ENCODE measurements around the gene TET2.

The TET2 gene

GRCh38 chr4:105140684-105141490, 5.8 kb upstream of the TET2 start:
- TF ChIP-seq, protein P1, sequence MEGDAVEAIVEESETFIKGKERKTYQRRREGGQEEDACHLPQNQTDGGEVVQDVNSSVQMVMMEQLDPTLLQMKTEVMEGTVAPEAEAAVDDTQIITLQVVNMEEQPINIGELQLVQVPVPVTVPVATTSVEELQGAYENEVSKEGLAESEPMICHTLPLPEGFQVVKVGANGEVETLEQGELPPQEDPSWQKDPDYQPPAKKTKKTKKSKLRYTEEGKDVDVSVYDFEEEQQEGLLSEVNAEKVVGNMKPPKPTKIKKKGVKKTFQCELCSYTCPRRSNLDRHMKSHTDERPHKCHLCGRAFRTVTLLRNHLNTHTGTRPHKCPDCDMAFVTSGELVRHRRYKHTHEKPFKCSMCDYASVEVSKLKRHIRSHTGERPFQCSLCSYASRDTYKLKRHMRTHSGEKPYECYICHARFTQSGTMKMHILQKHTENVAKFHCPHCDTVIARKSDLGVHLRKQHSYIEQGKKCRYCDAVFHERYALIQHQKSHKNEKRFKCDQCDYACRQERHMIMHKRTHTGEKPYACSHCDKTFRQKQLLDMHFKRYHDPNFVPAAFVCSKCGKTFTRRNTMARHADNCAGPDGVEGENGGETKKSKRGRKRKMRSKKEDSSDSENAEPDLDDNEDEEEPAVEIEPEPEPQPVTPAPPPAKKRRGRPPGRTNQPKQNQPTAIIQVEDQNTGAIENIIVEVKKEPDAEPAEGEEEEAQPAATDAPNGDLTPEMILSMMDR (conservative IDR thresholded peaks at IDR 0.05), result peak; percentile 83
- TF ChIP-seq ZFX (IDR thresholded peaks at IDR 0.05), result no peak
- no peak overlapping the region for H3K27ac ChIP-seq

GRCh38 chr4:105145156-105145902, 1.3 kb upstream of the TET2 start:
- no peak overlapping the region for H3K27ac ChIP-seq
- TF ChIP-seq, protein P1 (conservative IDR thresholded peaks at IDR 0.05), result no peak
- no peak for TF ChIP-seq ZFX (IDR thresholded peaks at IDR 0.05)

- TF ChIP-seq, protein P1 (conservative IDR thresholded peaks at IDR 0.05), result no peak
- no peak for TF ChIP-seq ZFX (IDR thresholded peaks at IDR 0.05)
- H3K27ac ChIP-seq, result peak overlapping the region; percentile 86
Observed at GRCh38 chr4:105145903-105146275, 787 bp upstream of the TET2 start.

DNA sequence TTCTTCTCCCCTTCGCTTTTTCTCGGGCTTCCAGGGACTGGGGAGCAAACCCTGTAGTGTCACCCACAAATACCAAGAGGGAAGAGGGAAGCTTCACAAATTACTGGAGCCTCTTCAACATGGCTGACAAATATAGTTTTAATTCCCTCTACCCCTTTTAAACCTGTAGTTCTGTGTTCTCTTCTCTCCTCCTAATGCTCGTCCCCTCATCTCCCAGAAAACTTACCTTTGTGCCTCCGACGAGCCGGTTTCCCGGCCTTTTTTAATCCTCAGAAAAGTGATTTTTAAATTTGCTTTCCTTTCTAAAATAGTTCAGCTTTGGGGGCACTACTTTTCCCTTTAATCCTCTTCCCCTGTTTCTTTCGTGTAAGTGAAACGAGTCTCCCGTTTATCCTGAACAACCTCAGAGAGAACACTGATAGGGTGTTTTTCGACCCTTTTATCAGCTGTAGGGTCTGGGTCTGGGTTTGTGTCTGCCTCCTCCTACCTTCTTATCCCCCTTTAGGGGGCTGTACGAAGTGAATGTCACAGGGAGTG, 408 bp downstream of the TET2 start:
- H3K27ac ChIP-seq, result peak overlapping the region; percentile 86
- no peak for TF ChIP-seq ZFX (IDR thresholded peaks at IDR 0.05)
- TF ChIP-seq, protein P1 (conservative IDR thresholded peaks at IDR 0.05), result no peak

DNA sequence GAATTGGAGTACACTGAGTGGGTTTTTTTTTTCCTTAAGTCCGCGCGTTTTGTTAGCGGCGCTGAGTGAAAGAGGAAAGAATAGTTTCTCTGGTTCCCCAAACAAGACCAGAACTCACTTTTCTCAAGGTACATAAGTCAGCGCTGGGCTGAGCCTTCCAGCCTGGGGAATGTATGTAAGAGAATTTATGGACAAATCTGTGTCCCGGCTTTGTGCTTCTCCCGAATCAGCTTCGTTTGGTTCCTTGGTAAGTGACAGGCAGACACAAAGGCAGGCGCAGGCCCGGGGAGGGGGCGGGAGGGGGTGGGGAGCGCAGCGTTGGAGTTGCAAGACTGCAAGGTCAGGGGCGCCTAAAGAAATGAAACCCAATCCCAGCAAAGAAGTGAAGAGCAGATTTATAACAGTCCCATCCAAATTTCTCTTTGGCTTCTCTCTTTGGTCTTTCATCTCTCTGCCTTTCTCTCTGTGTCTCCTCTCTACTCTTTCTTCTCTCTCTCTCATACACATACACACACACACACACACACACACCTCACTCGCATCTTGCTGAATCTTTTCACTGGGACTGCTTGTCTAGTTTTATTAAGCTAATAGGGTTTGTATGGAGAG, 981 bp downstream of the TET2 start:
- peak overlapping the region; percentile 86 for H3K27ac ChIP-seq
- TF ChIP-seq ZFX (IDR thresholded peaks at IDR 0.05), result no peak
- TF ChIP-seq, protein P1 (conservative IDR thresholded peaks at IDR 0.05), result no peak

DNA sequence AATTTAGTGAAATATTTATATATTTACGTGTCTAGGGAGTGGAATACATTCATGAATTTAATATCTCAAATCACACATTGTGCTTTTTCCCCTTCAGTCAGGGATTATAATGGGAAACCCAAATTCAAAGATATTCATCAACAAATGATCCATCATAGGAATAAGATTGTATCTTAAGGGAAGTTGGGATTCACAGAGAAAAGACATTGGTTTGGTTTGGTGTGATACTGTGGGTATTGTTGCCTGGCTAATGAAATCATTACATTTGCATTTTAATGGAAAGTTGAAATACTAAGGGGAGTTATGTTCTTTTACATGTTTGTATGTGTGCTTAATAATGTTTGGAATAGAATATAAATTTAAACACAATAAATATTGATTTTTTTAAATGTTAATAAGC, 1.7 kb downstream of the TET2 start:
- TF ChIP-seq ZFX (IDR thresholded peaks at IDR 0.05), result no peak
- TF ChIP-seq, protein P1 (conservative IDR thresholded peaks at IDR 0.05), result no peak
- no peak overlapping the region for H3K27ac ChIP-seq

All from C4-2B (cell line).